CD4-positive, alpha-beta T cell treated with Interleukin-17A for 1 hour (primary cell): ENCODE data around the gene TAP2.
A peak's percentile ranks its signal among the peaks of the same experiment; 100 is the strongest.

Experiments
- DNase-seq: peaks from one replicate; pipeline ENCODE4 v3.0.0-alpha.2; 2020

Gene TAP2

DNA sequence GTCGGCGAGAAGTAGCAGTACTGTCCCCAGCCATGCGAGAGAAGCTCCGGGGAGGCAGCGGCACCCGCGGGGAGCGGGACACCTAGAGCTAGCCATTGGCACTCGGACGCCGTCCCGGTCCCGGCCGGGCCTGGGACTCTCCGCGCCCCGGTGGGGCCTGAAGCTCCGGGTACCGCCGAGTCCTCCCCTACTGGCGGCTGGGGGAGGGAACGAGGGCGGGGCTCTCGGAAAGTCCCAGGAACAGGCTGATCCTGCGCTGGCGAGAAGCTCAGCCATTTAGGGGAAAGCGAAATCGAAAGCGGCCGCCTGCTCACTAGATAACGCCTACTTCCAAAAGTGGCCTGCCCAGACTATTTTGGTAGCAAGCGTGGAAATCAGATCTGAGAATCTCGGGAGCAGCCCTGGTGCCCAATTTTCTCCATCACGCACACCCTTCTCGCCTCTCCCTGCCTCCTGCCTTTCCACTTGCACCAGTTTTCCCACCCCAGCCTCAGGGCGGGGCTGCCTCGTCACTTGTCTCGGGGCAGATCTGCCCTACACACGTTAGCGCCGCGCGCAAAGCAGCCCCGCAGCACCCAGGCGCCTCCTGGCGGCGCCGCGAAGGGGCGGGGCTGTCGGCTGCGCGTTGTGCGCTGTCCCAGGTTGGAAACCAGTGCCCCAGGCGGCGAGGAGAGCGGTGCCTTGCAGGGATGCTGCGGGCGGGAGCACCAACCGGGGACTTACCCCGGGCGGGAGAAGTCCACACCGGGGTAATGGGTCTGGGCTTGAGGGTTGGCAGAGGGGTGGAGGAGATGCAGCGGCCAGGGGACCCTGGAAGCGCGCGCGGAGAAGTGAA is 15.2 kb upstream of the TAP2 start, which contains the start of the genes PSMB9 and TAP1:
TSS of gene PSMB9 (plus strand) at position 652 of the 835 bp plus-strand sequence. CDS start at position 690, 38 bp downstream.
TSS of gene TAP1 (minus strand) at position 164 of the 835 bp plus-strand sequence. CDS start at position 96, 68 bp downstream.
- peak; percentile 96 for DNase-seq

GRCh38 chr6:32852844-32853540 is 14.5 kb upstream of the TAP2 start:
- DNase-seq = peak; percentile 63

DNA sequence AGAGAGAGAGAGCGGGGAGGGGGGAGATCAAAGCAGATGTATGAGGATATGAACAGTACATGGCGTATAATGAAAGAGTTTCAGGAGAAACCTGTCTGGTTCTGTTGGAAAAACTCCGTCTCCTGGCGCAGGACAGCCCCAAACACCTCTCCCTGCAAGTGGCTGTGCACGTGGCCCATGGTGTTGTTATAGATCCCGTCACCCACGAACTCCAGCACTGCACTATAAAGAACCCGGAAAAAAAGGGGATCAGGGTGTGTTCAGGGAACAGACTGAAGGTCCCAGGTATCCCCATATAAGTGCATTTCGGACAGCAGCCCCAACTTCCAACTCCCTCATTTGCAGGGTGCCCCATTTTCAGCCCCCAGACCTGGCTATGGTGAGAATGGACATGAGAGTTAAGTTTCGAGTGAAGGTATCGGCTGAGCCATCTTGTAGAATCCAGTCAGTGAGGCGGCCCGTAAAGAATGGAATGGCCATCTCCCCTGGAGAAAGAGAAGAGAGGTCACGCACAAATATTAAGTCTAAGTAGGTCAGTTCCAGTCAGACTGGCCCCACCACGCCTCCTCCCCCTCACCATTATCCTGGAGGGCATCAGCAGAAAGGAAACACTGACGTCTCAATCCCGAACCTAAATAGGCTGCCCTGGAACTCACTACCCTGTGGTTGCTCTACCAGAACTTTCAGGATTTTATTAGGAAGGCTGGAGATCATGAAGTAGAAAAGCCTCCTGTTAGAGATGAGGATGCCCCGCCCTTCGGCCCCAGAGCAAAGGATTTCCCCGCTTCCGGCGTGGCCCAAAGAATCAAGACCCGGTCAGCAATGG is 13.7 kb upstream of the TAP2 start:
- no peak for DNase-seq

GRCh38 chr6:32851025-32851424 is 12.5 kb upstream of the TAP2 start:
- no peak for DNase-seq

- no peak for DNase-seq
Measured at GRCh38 chr6:32849126-32849525, 10.6 kb upstream of the TAP2 start.

- no peak for DNase-seq
Measured at GRCh38 chr6:32847795-32848194, 9.3 kb upstream of the TAP2 start.

DNA sequence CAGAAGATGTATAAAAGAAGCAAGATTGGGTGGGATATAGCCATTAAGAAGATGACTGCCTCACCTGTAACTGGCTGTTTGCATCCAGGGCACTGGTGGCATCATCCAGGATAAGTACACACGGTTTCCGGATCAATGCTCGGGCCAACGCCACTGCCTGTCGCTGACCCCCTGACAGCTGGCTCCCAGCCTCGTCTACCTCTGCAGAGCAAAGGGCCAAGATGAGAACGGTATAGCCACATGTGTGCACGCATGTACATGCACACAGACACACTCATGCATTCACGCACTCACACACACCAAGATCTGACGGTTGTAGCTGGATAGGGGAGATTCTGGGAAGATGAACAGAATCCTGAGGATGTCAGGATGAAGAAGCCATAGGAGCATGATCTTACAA is 8.5 kb upstream of the TAP2 start:
- no peak for DNase-seq

DNA sequence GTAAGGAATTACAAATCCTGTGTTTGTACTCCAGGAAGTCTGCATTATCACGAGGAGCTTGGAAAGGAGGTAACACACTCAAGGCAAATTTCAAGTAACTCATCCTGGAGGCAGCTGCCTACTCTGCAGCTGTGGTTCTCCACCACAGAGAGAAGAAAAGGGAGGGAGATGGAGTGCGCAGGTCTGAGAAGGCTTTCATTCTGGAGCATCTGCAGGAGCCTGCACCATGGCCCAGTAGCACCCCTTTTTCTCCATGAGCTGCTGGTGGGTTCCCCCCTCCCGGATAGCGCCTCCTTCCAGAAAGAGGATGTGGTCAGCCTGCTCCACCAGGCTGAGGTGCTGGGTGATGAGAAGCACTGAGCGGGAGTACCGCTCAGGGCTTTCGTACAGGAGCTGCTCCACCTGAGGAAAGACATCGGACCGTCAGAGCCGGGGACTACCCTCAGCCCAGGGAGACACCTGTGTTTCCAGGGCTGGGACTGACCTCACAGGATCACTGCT is 6.9 kb upstream of the TAP2 start:
- DNase-seq = peak; percentile 63

DNA sequence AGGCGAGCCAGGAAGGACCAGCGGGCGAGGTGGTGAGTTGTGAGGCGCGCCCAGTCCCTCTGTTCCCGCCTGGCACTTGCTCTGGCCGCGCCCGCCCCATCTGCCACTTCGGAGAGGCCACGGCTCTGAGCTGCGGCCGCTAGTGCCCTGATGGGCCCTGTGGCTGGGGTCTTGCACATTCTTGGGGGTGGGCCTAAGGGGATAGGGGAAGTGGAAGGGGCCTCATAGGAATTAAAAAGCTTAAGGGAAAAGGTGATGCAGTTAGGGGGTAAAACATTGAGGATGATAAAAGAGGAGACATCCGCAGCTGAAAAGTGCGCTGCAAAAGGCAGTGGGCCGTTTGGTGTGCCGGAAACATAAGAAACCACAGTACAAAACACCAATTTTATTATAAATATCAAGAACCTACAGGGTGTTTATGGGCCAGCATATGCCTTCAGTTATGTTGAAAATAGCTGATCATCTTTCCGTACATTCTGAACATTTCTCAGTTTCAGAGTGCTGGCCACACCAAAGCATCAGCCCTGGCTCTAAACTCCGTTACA is 6.4 kb upstream of the TAP2 start:
- DNase-seq = no peak

DNA sequence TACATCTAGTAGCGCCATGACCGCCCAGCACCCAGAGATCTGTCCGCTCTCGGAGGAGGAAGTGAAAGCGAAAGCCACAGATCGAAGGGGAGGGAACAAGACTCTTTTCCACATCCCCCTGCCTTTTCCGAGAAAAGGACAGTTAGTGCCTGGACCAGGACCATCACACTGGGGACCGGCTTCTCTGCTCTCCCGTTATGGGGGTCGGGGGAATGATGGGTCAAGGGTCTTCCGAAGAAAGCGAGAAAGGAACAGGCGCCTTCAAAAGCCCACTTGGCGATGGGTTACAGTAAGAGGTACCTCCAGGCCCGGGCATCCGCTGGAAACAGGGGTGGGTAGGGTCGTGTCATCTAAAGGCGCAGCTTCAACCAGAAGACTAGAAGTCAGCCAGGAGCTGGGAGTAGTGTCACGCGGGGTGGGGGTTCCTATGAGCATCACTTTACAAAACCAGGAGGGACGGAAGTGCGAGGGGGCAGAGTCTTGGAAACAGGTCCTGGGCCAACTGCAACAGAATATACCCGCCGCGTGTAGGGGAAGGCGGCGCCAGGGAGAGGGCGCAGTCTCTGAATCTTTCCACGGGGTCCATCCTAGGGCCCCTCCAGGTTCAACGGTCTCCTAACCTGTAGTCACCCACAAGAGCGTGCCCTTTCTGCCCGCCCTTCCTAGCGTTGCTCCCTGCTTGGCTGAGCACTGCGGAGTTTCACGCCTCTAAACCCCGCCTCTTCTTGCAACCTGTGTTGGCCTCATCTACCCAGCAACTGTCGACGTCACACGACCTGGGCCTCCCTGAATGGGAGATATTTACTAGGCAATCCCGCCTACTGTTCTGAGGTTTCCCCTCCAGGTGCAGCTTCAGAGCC is 5.7 kb upstream of the TAP2 start, which contains the start of gene PSMB8:
TSS of gene PSMB8 (minus strand) at position 69 of the 860 bp plus-strand sequence. CDS start at position 18, 51 bp downstream.
- peak; percentile 99 for DNase-seq

GRCh38 chr6:32843331-32843978 is 4.9 kb upstream of the TAP2 start:
- no peak for DNase-seq

- DNase-seq = no peak
Measured at GRCh38 chr6:32842690-32843089, 4.2 kb upstream of the TAP2 start.

DNA sequence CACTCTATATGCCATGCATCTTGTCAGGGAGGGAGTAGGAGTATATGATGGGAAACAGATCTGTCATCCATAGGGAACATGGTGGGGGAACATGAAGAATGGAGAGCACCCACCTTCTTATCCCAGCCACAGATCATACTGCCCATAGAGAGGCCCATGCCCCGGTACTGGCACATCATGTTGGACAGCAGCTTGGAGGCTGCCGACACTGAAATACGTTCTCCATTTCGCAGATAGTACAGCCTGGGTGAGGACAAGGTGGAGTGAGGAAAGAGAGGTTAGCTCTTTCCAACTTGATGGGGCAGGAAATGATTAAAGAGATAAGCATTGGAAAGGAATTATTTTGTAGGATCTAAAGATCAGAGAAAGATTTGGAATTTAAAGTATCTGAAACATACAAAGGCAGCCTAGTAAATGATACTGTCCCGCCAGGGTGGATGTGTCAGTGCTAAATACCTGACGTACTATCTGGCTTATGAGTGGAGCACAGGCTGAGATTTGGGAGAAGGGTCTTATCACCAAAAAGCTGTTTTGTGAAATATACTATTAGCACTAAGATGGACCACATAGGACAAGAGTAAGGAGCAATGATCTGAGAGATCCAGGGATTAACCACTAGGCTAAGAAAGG is 3.6 kb upstream of the TAP2 start:
- DNase-seq = no peak

- DNase-seq = peak; percentile 59
Measured at GRCh38 chr6:32840604-32841246, 2.2 kb upstream of the TAP2 start.

DNA sequence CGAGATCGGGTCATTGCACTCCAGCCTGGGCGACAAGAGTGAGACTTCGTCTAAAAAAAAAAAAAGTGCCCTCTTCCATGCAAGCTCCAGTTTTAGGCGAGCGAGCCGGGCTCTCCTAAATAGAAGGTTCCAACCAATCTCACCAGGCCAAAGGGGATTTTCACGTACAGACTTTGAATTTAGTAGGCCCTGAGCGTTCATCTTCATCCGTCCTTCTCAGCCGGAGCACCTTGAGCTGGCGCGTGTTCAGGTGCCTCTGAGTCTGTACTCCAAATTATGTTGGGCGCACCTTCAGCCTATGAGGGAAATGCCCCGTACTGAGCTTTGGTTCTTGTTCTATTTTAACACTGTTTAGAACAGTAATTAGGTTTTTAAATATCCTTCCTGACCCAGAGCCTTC is 817 bp upstream of the TAP2 start:
- DNase-seq = no peak

DNA sequence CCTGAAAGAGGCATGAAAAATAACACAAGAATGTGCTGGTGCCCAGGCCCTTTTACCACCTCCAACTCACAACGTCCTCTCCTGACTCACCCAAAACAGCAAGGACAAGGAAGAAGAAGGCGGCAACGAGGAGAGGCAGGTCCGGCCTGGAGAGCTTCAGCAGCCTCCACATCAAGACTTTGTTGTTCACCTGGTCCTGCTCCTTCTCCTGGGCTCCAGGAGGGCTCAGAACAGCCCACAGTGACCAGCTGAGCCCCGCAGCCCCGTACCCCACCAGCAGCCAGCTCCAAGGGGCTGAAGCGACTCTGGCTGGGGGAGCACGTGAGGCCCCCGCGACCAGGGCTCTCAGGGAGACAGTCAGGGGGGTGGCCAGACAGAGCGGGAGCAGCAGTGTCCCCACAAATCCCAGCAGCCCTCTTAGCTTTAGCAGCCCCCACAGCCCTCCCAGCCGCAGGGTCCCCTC is 857 bp downstream of the TAP2 start:
- DNase-seq = no peak

GRCh38 chr6:32836873-32837272 is 1.7 kb downstream of the TAP2 start:
- DNase-seq = no peak

GRCh38 chr6:32835167-32835893 is 3.2 kb downstream of the TAP2 start:
- no peak for DNase-seq

- DNase-seq = no peak
Measured at GRCh38 chr6:32833664-32834063, 4.9 kb downstream of the TAP2 start.
